Uterus (tissue), 4 donors: ENCODE results near the gene HSPB7. TPM values are rescaled to one million over a fixed set of nuclear protein-coding genes. Genes with fewer than 3 reads are reported as not detected.
"Not testable (repeated sequence)": the region's sequence is repeated elsewhere in the genome, so short reads cannot be mapped to it uniquely, and the experiment has no call there.

Experiments used
- DNase-seq, 2 donors: peaks; one replicate each; pipeline ENCODE4 v3.0.0-alpha.2; 2019 to 2020
- H3K27ac ChIP-seq, 2 donors: fragments of 200-600 bp; sonication (generic); 1 replicate in 1 of 2; 2 replicates in 1 of 2; pipeline ENCODE4 v1.5.1; 2016 to 2018
- H3K27me3 ChIP-seq, 2 donors: fragments of 200-600 bp; sonication (generic); one replicate each; pipeline ENCODE4 v1.5.1; 2018 to 2019; ENCODE audit warnings: control low read depth in 1 of 2
- H3K36me3 ChIP-seq, 2 donors: fragments of 200-600 bp; sonication (generic); one replicate each; pipeline ENCODE4 v1.5.1; 2019; ENCODE audit warnings: control low read depth in 1 of 2
- H3K4me1 ChIP-seq, 2 donors: fragments of 200-600 bp; sonication (generic); one replicate each; pipeline ENCODE4 v1.5.1; 2018 to 2019; ENCODE audit warnings: control low read depth in 1 of 2
- H3K4me3 ChIP-seq, 2 donors: fragments of 200-600 bp; sonication (generic); 1 replicate in 1 of 2; 2 replicates in 1 of 2; pipeline ENCODE4 v1.5.1; 2018 to 2019; ENCODE audit warnings: mild to moderate bottlenecking in 1 of 2
- H3K9me3 ChIP-seq, 2 donors: fragments of 200-600 bp; sonication (generic); one replicate each; pipeline ENCODE4 v1.5.1; 2019; ENCODE audit warnings: control low read depth in 1 of 2
- POLR2A ChIP-seq, 2 donors: fragments of 450-650 bp; IDR thresholded peaks; one replicate each; pipeline ENCODE4 v1.6.1; 2016; ENCODE audit warnings: antibody characterized with exemption in 2 of 2, mild to moderate bottlenecking in 1 of 2, moderate library complexity in 1 of 2
- intact Hi-C: fragments of 100-400 bp; cut with DNase I; formaldehyde crosslinking; loops from one replicate; pipeline ENCODE4 v1.15.1; 2023; ENCODE audit warnings: low total_unique reads
- total RNA-seq, 4 donors: library from RNA; depleted of rRNA in 3 of 4; stranded (reverse); fragments of >200 nt in 3 of 4; gene quantifications; one replicate each; pipeline versions ENCODE4 v1.1.0 to v1.2.4, GENCODE V29; 2014 to 2023
- TF ChIP-seq, protein P1 (sequence below), 4 experiments: fragments of 200-600 bp in 2 of 4; fragments of 450-650 bp in 2 of 4; sonication (generic) in 2 of 4; IDR thresholded peaks; one replicate each; pipeline ENCODE4 v1.5.1; 2016 to 2019; ENCODE audit warnings: antibody characterized with exemption in 4 of 4, mild to moderate bottlenecking in 2 of 4, moderate library complexity in 1 of 4
- donor health status: DM: yes; HTN: yes; CAD: no.

The HSPB7 gene
- total RNA-seq, 4 donors from 2014 or later, result 8.7 to 283 (median 22.6) TPM

DNA sequence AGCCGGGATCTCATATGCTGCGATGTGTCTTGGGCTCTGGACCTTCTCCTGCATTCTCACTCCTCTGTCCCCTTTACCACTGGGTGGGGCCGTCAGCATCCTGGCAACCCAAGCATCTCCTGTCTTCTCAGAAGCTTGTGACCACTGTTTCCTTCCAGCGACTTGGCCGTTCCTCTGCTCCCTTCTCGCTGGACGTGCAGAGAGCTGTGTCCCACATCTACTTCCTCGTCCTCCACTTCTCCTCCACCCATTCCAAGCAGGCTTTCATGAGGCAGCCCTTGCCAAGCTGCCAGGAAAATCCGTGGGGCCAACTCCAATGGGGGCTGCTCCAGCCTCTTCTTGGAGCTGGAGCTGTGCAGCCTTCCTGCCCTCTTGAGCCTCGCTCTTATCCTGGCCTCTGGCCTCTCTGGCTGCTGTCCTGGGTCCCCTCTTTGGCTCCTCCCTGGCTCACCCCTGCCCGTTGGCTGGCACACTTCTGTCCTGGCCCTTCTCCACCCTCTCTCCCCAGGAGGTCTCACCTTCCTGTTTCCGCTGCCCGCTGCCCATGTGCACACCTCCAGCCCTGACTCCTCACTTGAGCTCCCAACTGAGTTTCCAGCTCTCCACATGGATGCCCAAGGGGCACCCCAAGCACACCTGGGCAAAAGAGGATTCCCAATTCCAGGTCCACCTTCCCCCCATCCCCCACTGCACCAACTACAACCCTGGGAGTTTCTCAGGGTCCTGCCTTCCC, 46.9 kb upstream of the HSPB7 start:
- no peak overlapping the region for H3K4me3 ChIP-seq
- no peak overlapping the region for H3K27ac ChIP-seq
- H3K9me3 ChIP-seq, result no peaks in the 10 kb centered on the region
- H3K4me1 ChIP-seq, result no peaks in the 10 kb centered on the region
- no peak for TF ChIP-seq POLR2A (IDR thresholded peaks at IDR 0.05)
- TF ChIP-seq, protein P1, sequence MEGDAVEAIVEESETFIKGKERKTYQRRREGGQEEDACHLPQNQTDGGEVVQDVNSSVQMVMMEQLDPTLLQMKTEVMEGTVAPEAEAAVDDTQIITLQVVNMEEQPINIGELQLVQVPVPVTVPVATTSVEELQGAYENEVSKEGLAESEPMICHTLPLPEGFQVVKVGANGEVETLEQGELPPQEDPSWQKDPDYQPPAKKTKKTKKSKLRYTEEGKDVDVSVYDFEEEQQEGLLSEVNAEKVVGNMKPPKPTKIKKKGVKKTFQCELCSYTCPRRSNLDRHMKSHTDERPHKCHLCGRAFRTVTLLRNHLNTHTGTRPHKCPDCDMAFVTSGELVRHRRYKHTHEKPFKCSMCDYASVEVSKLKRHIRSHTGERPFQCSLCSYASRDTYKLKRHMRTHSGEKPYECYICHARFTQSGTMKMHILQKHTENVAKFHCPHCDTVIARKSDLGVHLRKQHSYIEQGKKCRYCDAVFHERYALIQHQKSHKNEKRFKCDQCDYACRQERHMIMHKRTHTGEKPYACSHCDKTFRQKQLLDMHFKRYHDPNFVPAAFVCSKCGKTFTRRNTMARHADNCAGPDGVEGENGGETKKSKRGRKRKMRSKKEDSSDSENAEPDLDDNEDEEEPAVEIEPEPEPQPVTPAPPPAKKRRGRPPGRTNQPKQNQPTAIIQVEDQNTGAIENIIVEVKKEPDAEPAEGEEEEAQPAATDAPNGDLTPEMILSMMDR (IDR thresholded peaks at IDR 0.05), result no peak
- intact Hi-C loops, result no loop called here
- DNase-seq, result no peak
- no peaks in the 10 kb centered on the region for H3K36me3 ChIP-seq
- H3K27me3 ChIP-seq, result no peaks in the 10 kb centered on the region

DNA sequence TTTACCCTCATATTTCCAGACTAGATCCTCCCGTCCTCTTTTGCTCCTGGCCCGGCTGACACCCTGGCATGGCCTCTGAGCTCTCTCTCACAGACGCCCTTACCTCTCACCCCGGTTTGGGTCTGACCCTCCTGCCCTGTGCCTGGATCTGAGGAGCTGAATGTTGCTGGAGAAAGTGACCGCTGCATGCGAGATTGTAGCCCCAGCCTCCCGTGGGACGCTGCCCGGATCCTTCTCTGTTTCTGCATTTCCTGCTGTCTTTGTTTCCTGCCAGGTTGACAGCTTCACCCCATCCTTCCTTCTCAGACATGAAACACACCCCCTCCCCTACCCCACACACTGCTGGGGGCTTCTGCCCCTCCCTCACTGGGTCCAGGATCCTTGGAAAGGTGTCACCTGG, 46.1 kb upstream of the HSPB7 start:
- Histone ChIP-seq H3K9me3 (no peaks in the 10 kb centered on the region), H3K36me3 (no peaks in the 10 kb centered on the region), H3K4me1 (no peaks in the 10 kb centered on the region), H3K4me3 (no peak overlapping the region), H3K27me3 (no peaks in the 10 kb centered on the region), H3K27ac (no peak overlapping the region)
- intact Hi-C loops, result no loop called here
- no peak for DNase-seq
- TF ChIP-seq, protein P1 (IDR thresholded peaks at IDR 0.05), result no peak
- no peak for TF ChIP-seq POLR2A (IDR thresholded peaks at IDR 0.05)

DNA sequence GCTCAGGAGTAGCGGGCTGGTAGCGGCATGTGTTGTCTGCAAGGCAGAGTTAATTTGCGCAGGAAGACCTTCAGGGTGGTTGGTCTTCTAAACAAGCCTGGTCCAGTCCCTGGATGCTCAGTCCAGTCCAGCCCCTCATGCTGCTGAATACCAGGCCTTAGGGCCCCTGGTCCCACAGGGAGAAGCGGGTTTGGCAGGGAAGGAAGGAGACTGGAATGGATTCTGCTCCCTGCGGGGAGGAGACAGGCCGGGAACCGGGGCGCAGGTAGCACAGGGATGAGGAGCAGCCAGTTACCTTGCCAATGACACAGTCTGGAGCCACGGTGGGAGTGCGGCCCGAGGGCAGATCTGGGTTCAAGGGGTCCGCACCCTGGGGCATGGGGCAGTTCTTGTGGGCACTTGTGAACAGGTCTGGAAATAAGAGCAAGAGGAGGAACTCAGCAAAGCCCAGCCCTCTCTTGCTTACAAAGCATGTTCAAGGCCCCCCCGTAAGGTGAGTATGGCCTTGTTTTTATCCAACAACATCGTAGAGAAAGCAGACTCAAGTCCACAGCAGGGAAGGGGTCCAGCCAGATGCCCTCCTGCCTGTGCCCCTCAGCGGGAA, 45.5 kb upstream of the HSPB7 start:
- intact Hi-C loops, result no loop called here
- Histone ChIP-seq H3K4me1 (no peaks in the 10 kb centered on the region), H3K36me3 (no peaks in the 10 kb centered on the region), H3K4me3 (no peak overlapping the region), H3K9me3 (no peaks in the 10 kb centered on the region), H3K27ac (no peak overlapping the region), H3K27me3 (no peaks in the 10 kb centered on the region)
- no peak for DNase-seq
- TF ChIP-seq, protein P1 (IDR thresholded peaks at IDR 0.05), result no peak
- no peak for TF ChIP-seq POLR2A (IDR thresholded peaks at IDR 0.05)

DNA sequence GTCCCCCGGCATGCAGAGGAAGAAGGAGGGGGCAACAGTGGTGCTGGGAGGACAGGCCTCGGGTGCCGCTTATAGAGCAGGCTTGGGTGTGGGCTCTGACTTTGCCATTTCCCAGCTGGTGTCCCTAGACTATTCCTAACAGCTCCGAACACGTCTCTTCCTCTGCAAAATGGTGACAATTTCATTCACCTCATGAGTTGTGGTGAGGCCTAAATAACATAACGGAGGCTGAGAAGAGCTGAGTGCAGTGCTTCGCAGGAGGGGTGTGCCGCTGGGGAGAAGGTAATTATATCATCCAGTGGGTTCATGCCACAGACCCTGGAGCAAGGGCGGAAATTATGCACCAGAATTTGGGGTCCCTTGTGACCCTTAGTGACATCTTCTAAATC, 44.8 kb upstream of the HSPB7 start:
- H3K4me1 ChIP-seq, DNase-seq, H3K27me3 ChIP-seq, H3K27ac ChIP-seq, H3K36me3 ChIP-seq, H3K9me3 ChIP-seq, H3K4me3 ChIP-seq, intact Hi-C loops: not testable (repeated sequence)

DNA sequence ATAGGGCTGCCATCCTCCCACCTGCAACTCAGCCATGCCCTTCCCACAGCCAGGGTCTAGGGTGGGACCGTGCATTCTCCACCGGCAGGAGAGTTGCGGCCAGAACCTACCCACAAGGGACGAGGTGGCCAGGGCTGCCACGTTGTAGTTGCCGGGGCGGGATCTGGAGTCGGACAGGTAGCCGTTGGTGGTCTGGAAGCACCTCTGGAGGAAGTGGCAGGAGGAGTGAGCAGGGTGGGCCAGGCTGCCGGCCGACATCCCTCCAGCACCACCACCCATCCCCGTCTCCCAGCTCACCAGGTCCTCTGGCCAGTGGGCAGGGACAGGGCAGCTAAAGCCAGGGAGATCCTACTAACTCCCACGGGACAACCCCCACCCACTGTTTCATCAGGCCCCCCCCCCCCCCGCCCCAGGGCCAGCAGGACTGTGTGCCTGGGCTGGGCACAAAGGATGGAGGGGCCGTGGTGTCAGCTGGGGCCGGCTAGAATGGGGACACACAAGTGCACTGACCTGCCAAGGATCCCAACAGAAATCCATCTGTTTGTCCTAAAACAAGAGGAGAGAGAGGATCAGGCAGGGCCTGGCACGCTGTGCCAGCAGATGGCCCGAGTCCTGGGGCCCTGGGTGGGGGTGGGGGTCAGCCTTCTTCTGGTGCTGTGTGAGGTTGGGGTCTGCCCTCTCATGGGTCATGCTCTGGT, 44.3 kb upstream of the HSPB7 start:
- H3K36me3 ChIP-seq, H3K4me1 ChIP-seq, intact Hi-C loops, H3K27ac ChIP-seq, H3K4me3 ChIP-seq, H3K9me3 ChIP-seq, H3K27me3 ChIP-seq, DNase-seq: not testable (repeated sequence)

DNA sequence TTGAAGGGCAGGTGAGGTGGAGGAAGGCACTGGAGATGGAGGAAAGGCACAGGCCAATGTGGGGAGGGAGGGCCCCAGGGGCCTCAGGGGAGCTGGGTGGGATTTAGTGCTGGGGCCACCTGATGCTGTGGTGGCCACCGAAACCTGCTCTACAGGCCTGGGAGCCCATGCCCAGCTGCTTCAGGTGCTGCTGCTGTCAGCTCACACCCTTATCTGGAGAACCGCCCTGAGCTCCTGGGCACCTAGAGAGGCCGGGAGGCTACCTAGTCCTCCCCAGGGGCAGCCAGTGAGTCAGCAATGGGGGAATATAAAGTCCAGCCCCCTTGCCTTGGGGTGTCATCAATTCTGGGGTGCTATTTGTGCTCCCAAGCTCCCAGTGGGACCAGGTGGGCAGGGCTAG, 43.4 kb upstream of the HSPB7 start:
- Histone ChIP-seq H3K27ac (no peak overlapping the region), H3K27me3 (no peaks in the 10 kb centered on the region), H3K4me3 (no peak overlapping the region), H3K9me3 (no peaks in the 10 kb centered on the region), H3K4me1 (no peaks in the 10 kb centered on the region), H3K36me3 (no peaks in the 10 kb centered on the region)
- DNase-seq, result no peak
- intact Hi-C loops, result no loop called here
- TF ChIP-seq POLR2A (IDR thresholded peaks at IDR 0.05), result no peak
- TF ChIP-seq, protein P1 (IDR thresholded peaks at IDR 0.05), result no peak

DNA sequence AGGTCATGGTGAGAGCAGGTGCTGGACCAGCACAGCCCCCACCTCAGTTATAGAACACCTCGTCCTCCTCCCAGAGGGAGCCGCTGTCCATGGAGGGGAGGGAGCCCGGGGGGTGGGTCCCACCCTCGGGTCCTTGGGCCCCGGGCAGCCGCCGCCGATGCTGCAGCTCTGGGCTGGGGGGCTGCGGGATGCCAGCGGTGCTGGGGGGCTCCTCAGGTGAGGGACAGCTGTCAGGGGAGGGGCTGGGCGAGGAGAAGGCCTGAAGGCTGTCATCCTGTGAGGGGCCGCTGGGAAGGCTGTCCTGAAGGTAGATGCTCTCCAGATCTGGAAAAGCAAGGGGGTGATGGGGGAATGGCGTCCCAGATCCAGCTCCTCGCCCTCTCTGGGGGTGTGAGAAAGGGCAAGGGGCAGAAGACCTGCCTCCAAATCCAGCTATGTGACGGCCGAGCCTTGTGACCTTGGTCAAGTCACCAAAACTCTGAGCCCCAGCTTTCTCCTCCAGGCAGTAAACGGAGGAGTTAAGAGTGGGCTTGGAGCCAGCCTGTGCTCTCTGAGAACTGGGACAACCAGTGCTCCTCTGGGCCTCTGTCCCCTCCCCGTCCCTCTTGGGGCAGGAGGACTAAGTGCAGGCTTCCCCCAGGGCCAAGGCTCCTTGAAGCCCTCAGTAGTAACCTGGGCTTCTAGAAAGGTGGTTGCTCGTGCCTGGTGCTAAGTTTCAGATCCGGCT, 40.7 kb upstream of the HSPB7 start:
- H3K9me3 ChIP-seq, H3K36me3 ChIP-seq, H3K4me1 ChIP-seq, intact Hi-C loops, H3K27ac ChIP-seq, DNase-seq, H3K27me3 ChIP-seq, H3K4me3 ChIP-seq: not testable (repeated sequence)

DNA sequence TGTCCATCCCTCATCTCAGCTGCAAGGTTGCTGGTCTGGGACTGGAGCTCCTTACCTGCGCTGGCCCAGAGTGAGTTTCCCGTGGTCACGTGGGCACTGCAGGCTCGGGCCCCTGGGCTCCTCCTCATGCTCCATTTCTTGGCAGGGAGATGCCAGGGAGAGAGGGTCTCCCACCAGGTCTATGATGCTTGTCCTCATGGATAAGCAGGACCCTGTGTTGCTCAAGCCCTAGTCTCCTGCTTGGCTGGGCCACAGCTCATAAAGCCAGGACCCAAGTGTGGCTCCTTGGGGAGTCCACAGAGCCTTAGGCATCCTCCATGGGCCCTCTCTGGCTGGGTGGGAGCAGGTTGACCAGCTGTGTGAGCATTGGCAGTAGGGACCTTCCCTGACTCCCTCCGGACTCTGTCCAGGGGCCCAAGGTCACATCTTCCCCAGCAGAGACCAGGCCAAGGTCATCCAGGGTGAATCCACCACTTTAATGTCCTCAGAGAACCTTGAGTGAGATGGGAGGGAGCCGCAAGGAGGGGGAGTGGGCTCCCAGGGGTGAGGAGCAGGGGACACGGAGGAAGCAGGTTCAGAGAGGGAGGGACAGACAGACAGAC, 39.6 kb upstream of the HSPB7 start:
- H3K4me3 ChIP-seq, H3K4me1 ChIP-seq, DNase-seq, H3K9me3 ChIP-seq, H3K27ac ChIP-seq, H3K36me3 ChIP-seq, H3K27me3 ChIP-seq: not testable (repeated sequence)
- intact Hi-C loops, result loop anchor here (2.0 kb wide), 1 partner anchor 49 kb away; no protein-coding TSS in a partner anchor
